Activated naive CD8-positive, alpha-beta T cell treated with anti-CD3 and anti-CD28 coated beads, Interleukin-2, amount 10 ng/mL, durations not matched to agents 7 days and 5 days (primary cell): ENCODE measurements around the gene IGF2BP2. TPM values are rescaled to one million over a fixed set of nuclear protein-coding genes. Genes with fewer than 3 reads are reported as not detected.

Experiments
- ATAC-seq: fragments of 150-1000 bp; cut with Tn5 transposase; one replicate; pipeline ENCODE4 v1.10.0; 2021; ENCODE audit warnings: low read depth, moderate library complexity
- POLR2A ChIA-PET: fragments of 350-600 bp; sonication (Branson Sonifier 250); formaldehyde crosslinking; loops from one replicate; lab custom pipeline; 2021; ENCODE audit warnings: antibody characterized with exemption; lab: Charles Lee
- DNase-seq: peaks from one replicate; pipeline ENCODE4 v3.0.0; 2021
- H3K27ac Mint-ChIP-seq: one replicate; pipeline ENCODE4 v1.8.0; 2022; ENCODE audit warnings: mild to moderate bottlenecking, mixed read lengths
- H3K27me3 Mint-ChIP-seq: one replicate; pipeline ENCODE4 v1.8.0; 2022; ENCODE audit warnings: mild to moderate bottlenecking, moderate library complexity, mixed read lengths
- H3K36me3 Mint-ChIP-seq: one replicate; pipeline ENCODE4 v1.8.0; 2021; ENCODE audit warnings: mild to moderate bottlenecking, mixed read lengths
- H3K4me1 Mint-ChIP-seq: one replicate; pipeline ENCODE4 v1.8.0; 2021; ENCODE audit warnings: mixed read lengths
- H3K4me3 Mint-ChIP-seq: one replicate; pipeline ENCODE4 v1.8.0; 2022; ENCODE audit warnings: mild to moderate bottlenecking, moderate library complexity, mixed read lengths
- H3K9me3 Mint-ChIP-seq: one replicate; pipeline ENCODE4 v1.8.0; 2021; ENCODE audit warnings: mixed read lengths
- total RNA-seq, 2 experiments: library from RNA; stranded (reverse); gene quantifications; one replicate each; pipeline ENCODE4 v1.2.3, GENCODE V29; 2021

Gene IGF2BP2
- total RNA-seq, 2 experiments from 2014 or later: 0.11 to 1.2 TPM

DNA sequence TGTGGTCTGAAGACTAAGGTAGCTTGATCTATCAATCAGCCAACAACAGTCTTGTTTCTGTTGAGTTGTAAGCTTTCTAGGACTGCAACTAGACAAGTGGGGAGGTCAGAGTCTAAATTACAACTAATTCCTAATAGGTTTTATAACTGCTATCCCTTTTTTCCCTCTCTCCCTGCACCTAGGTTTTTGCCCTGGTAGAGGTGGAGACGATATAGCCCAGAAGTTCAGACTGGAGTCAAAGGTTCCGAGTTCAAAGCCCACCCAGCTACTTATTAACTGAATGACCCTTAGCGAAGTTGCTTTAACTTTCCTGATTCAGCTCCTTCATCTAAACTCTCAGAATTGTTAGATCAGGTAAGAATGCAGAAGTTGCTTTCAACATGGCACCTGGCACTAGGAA lies 100.6 kb downstream of the IGF2BP2 start:
- POLR2A ChIA-PET: no interaction called here
- no peak overlapping the region for H3K4me3 Mint-ChIP-seq
- no peaks in the 10 kb centered on the region for H3K36me3 Mint-ChIP-seq
- ATAC-seq (no peak), DNase-seq (no peak)
- H3K9me3 Mint-ChIP-seq: no peaks in the 10 kb centered on the region
- H3K27me3 Mint-ChIP-seq: peaks cover 10% of the 10 kb centered on the region
- no peak overlapping the region for H3K27ac Mint-ChIP-seq
- no peaks in the 10 kb centered on the region for H3K4me1 Mint-ChIP-seq

GRCh38 chr3:185722881-185723280 lies 102.0 kb downstream of the IGF2BP2 start:
- no peaks in the 10 kb centered on the region for H3K9me3 Mint-ChIP-seq
- H3K4me1 Mint-ChIP-seq: no peaks in the 10 kb centered on the region
- no peak for ATAC-seq
- H3K36me3 Mint-ChIP-seq: no peaks in the 10 kb centered on the region
- POLR2A ChIA-PET: no interaction called here
- no peak overlapping the region for H3K4me3 Mint-ChIP-seq
- no peak overlapping the region for H3K27ac Mint-ChIP-seq
- H3K27me3 Mint-ChIP-seq: peaks cover 9% of the 10 kb centered on the region
- no peak for DNase-seq

- DNase-seq: no peak
- no peak overlapping the region for H3K27ac Mint-ChIP-seq
- H3K9me3 Mint-ChIP-seq: no peaks in the 10 kb centered on the region
- no peak overlapping the region for H3K4me3 Mint-ChIP-seq
- no peak for ATAC-seq
- peaks cover 9% of the 10 kb centered on the region for H3K27me3 Mint-ChIP-seq
- H3K4me1 Mint-ChIP-seq: no peaks in the 10 kb centered on the region
- POLR2A ChIA-PET: no interaction called here
- no peaks in the 10 kb centered on the region for H3K36me3 Mint-ChIP-seq
These were observed 102.9 kb downstream of the IGF2BP2 start for GRCh38 chr3:185721970-185722369.

DNA sequence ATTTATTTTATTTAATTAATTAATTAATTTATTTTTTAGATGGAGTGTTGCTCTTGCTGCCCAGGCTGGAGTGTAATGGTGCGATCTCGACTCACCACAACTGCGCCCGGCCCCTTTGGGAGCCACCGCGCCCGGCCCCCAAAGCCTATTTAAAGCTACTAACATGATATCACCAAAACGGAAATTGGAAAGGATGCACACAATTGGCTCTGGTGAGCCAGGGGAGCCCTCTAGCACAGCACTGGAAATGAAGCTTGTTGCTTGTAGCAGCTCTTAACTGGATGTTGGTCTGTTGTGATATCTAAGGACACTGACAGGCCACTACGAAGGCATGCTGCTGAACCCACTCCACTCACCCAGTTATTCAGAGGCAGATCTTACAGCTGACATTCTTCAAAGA lies 104.5 kb downstream of the IGF2BP2 start:
- POLR2A ChIA-PET: no interaction called here
- Mint-ChIP-seq H3K27me3 (peaks cover 12% of the 10 kb centered on the region), H3K27ac (no peak overlapping the region), H3K9me3 (no peaks in the 10 kb centered on the region), H3K4me1 (no peaks in the 10 kb centered on the region), H3K36me3 (no peaks in the 10 kb centered on the region), H3K4me3 (no peak overlapping the region)
- DNase-seq (no peak), ATAC-seq (no peak)

GRCh38 chr3:185718736-185719593 lies 105.9 kb downstream of the IGF2BP2 start:
- H3K9me3 Mint-ChIP-seq: no peaks in the 10 kb centered on the region
- DNase-seq: no peak
- H3K4me3 Mint-ChIP-seq: no peak overlapping the region
- H3K27ac Mint-ChIP-seq: no peak overlapping the region
- POLR2A ChIA-PET: no interaction called here
- peaks cover 13% of the 10 kb centered on the region for H3K27me3 Mint-ChIP-seq
- ATAC-seq: no peak
- no peaks in the 10 kb centered on the region for H3K4me1 Mint-ChIP-seq
- H3K36me3 Mint-ChIP-seq: no peaks in the 10 kb centered on the region

DNA sequence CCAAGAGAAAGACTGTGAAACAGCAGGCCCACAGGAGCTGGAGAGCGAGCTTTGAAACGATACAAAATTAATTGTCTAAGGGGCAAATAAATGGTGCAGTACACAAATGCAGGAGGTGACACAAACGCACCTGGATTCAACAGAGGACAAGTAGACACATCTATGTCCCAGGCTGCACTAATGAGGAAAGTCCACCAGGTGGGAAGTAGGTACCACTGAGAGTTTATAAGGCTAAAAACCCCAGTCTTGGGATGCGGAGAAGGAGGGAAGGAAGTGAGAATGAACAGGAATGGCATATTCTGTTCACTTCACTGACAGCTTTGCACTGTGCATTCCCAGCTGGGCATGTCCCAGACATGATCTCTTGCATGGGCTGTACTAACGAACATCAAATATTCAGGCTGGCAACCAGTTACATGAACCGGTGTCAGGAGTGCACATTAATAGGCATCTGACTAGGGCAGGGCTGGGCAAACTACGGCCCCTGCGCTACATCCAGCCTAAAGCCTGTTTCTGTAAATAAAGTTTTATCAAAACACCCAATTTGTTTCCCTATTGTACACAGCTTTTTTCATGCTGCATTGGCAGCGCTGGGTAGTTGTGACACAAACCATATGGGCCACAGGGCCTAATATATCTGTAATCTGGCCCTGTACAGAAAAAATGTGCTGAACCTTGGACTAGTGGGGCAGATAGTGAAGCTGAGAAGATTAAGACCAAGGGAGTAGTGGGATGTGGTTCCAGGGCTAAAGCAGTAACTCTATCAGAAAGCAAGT lies 107.0 kb downstream of the IGF2BP2 start:
- POLR2A ChIA-PET: no interaction called here
- Mint-ChIP-seq H3K9me3 (no peaks in the 10 kb centered on the region), H3K4me3 (no peak overlapping the region), H3K36me3 (no peaks in the 10 kb centered on the region), H3K27me3 (peaks cover 10% of the 10 kb centered on the region), H3K27ac (no peak overlapping the region), H3K4me1 (no peaks in the 10 kb centered on the region)
- ATAC-seq (no peak), DNase-seq (no peak)

GRCh38 chr3:185717121-185717520 lies 107.7 kb downstream of the IGF2BP2 start:
- POLR2A ChIA-PET: no interaction called here
- Mint-ChIP-seq H3K27me3 (peaks cover 8% of the 10 kb centered on the region), H3K4me3 (no peak overlapping the region), H3K36me3 (no peaks in the 10 kb centered on the region), H3K27ac (no peak overlapping the region), H3K9me3 (no peaks in the 10 kb centered on the region), H3K4me1 (no peaks in the 10 kb centered on the region)
- ATAC-seq (no peak), DNase-seq (no peak)

DNA sequence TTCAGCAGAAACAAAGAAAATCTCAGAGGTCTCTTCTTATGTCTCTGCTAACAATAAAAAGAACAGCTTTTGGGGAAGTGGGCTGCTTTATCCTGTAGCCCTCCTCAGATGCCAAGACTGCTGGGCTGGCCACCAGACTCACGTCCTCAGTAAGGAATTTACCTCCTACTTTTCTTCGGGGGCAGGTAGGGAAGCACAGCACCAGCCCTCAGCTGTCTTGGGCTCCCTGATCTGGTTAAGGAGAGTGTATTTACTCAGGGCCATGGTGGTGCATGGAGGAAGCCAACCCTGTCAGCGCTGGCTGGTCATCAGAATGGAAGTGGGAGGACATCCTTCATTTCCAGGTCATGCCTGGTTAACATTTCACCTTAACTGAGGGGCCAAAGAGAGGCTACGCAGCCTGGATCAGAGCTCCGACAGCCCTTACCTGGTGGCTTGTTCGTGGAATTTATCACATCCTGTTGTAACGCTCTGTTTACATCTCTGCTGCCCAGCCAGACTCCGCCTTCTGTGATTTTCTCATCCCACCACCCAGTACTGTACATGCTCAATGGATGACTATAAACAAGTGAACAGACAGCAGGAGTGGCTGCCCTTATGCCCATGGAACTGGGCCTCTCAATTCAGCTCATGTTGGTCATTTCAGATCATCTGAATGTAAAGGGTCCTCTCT lies 108.3 kb downstream of the IGF2BP2 start:
- H3K36me3 Mint-ChIP-seq: no peaks in the 10 kb centered on the region
- peaks cover 9% of the 10 kb centered on the region for H3K27me3 Mint-ChIP-seq
- no peak overlapping the region for H3K27ac Mint-ChIP-seq
- H3K4me1 Mint-ChIP-seq: no peaks in the 10 kb centered on the region
- H3K4me3 Mint-ChIP-seq: no peak overlapping the region
- ATAC-seq: no peak
- POLR2A ChIA-PET: no interaction called here
- no peak for DNase-seq
- H3K9me3 Mint-ChIP-seq: no peaks in the 10 kb centered on the region

- no peak overlapping the region for H3K27ac Mint-ChIP-seq
These were observed 109.8 kb downstream of the IGF2BP2 start for GRCh38 chr3:185715091-185715490.

DNA sequence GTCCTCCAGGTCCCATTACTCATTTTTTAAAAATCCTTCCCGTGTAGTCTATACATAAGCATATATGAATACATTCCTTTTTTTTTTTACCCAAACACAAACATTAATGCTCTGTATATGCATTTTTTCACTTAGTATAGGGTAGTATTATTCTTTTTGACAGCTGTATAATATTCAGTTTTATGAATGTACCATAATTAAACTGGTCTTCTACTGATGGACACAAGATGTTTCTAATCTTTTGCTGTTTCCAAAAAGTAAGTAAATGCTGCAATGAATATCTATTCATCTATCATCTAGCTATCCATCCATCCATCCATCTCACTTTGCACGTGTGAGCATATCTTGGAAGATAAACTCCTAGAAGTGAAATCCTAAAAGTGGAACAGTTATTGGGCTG lies 110.8 kb downstream of the IGF2BP2 start:
- POLR2A ChIA-PET: no interaction called here
- ATAC-seq: no peak
- H3K9me3 Mint-ChIP-seq: no peaks in the 10 kb centered on the region
- H3K4me3 Mint-ChIP-seq: no peak overlapping the region
- no peaks in the 10 kb centered on the region for H3K36me3 Mint-ChIP-seq
- no peak overlapping the region for H3K27ac Mint-ChIP-seq
- H3K4me1 Mint-ChIP-seq: no peaks in the 10 kb centered on the region
- H3K27me3 Mint-ChIP-seq: peaks cover 20% of the 10 kb centered on the region
- DNase-seq: no peak

More at GRCh38 chr3:185715091-185715490, 109.8 kb downstream of the IGF2BP2 start:
- no peak for DNase-seq
- no peaks in the 10 kb centered on the region for H3K36me3 Mint-ChIP-seq
- no peaks in the 10 kb centered on the region for H3K4me1 Mint-ChIP-seq
- ATAC-seq: no peak
- no peak overlapping the region for H3K4me3 Mint-ChIP-seq
- no peaks in the 10 kb centered on the region for H3K9me3 Mint-ChIP-seq
- H3K27me3 Mint-ChIP-seq: peaks cover 13% of the 10 kb centered on the region
- POLR2A ChIA-PET: no interaction called here

DNA sequence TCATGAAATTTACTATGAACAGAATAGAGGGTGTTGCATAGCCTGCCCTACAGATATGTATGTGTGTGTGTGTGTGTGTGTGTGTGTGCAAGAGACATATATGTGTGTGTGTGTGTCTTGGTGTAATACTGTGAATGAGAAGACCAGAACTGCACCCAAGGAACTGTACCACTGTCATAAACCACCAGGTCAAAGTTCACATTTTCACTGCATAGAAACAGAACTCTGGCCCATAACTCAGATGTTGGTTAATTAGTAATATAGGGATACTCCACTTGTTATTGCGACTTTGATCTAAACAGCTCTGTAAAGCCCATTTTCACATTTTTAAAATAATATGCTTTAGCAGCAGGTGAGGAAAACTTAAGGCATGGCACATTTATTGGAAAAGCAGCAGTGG lies 111.8 kb downstream of the IGF2BP2 start:
- Mint-ChIP-seq H3K4me1 (no peaks in the 10 kb centered on the region), H3K27ac (no peak overlapping the region), H3K36me3 (no peaks in the 10 kb centered on the region), H3K4me3 (no peak overlapping the region), H3K27me3 (peaks cover 22% of the 10 kb centered on the region), H3K9me3 (no peaks in the 10 kb centered on the region)
- no peak for ATAC-seq
- no peak for DNase-seq
- POLR2A ChIA-PET: no interaction called here

- no peak overlapping the region for H3K27ac Mint-ChIP-seq
These were observed 112.5 kb downstream of the IGF2BP2 start for GRCh38 chr3:185712337-185712736.

DNA sequence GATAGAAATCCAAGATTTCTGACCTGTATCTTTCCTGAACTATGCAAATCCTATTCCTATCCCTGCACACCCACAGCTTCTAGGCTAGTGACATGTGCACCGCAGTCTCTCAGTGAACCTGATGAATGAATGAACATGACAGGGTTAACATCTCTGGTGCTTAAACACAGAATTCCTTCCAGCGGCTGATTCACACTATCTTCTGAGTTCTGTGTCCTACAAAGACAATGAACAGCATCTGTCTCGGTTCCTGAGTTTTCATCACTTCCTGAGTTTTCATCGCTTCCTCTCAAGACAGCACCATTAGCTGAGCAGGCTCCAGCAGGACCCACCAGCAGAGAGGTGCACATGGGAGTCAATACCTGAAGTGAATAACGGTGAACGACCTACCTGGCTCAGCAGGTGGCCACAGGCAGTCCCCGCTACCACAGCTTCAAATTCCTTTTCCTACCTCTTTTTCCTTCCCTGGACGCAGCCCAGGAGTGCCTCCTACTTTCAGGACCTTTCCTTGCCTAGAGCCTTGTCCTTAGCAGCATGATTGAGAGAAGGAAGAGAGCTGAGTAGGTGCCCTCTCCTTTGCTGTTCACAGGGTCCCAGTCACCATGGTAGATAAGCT lies 113.5 kb downstream of the IGF2BP2 start:
- H3K27me3 Mint-ChIP-seq: peaks cover 29% of the 10 kb centered on the region
- ATAC-seq: no peak
- H3K27ac Mint-ChIP-seq: no peak overlapping the region
- POLR2A ChIA-PET: no interaction called here
- no peaks in the 10 kb centered on the region for H3K36me3 Mint-ChIP-seq
- no peak for DNase-seq
- no peaks in the 10 kb centered on the region for H3K9me3 Mint-ChIP-seq
- no peaks in the 10 kb centered on the region for H3K4me1 Mint-ChIP-seq
- H3K4me3 Mint-ChIP-seq: no peak overlapping the region

More at GRCh38 chr3:185712337-185712736, 112.5 kb downstream of the IGF2BP2 start:
- Mint-ChIP-seq H3K4me1 (no peaks in the 10 kb centered on the region), H3K9me3 (no peaks in the 10 kb centered on the region), H3K27me3 (peaks cover 27% of the 10 kb centered on the region), H3K36me3 (no peaks in the 10 kb centered on the region), H3K4me3 (no peak overlapping the region)
- POLR2A ChIA-PET: no interaction called here
- DNase-seq (no peak), ATAC-seq (no peak)
